Upper lobe of left lung (tissue), 4 donors: ENCODE measurements around the gene CD96.

Experiments used
- CTCF ChIP-seq, 6 experiments: fragments of 450-650 bp in 4 of 6; fragments of 200-600 bp in 2 of 6; sonication (generic) in 2 of 6; IDR thresholded peaks; one replicate each; pipeline ENCODE4 v1.5.1; 2016 to 2019; ENCODE audit warnings: antibody characterized with exemption in 6 of 6
- POLR2A ChIP-seq, 4 donors: fragments of 450-650 bp; IDR thresholded peaks; one replicate each; pipeline ENCODE4 v1.5.1; 2016 to 2017; ENCODE audit warnings: antibody characterized with exemption in 4 of 4, mild to moderate bottlenecking in 2 of 4
- POLR2AphosphoS5 ChIP-seq, 2 donors: sonication (generic); formaldehyde crosslinking; IDR thresholded peaks; one replicate each; pipeline ENCODE4 v1.5.1; 2017; ENCODE audit warnings: antibody characterized with exemption in 2 of 2

DNA sequence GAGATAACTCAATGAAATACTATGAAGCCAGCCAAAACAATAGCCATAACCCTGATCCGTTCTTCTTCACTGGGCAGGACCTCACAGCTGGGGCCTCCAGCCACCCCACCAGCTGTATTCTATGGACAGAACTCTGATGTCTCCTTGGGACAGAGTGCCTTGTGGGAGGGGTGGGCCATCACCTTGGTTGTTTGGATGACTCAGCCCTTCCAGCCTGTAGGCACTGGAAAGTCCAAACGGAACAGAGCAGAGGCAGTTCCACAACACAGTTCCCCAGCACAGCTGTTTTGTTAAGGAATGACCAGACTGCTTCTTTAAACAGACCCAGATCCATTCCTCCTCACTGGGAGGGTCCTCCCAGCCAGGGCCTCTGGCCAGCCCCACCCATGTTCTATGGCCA is 85.1 kb downstream of the CD96 start:
- TF ChIP-seq CTCF (IDR thresholded peaks at IDR 0.05) (no peak), POLR2AphosphoS5 (IDR thresholded peaks at IDR 0.05) (no peak), POLR2A (IDR thresholded peaks at IDR 0.05) (no peak)
